Neural cell (in vitro differentiated cells): Measurements from ENCODE around the gene ELANE. TPM values are rescaled to one million over a fixed set of nuclear protein-coding genes. Genes with fewer than 3 reads are reported as not detected.

ENCODE experiments used
- H2AFZ ChIP-seq: fragments of 200-600, 300-800 bp; sonication (generic), shearing (Covaris generic); 2 replicates; pipeline ENCODE4 v1.6.0; 2014; ENCODE audit warnings: low read depth, mild to moderate bottlenecking, antibody characterized with exemption, low read length, moderate library complexity
- H3F3A ChIP-seq: fragments of 200-600 bp; shearing (Covaris generic); 2 replicates; pipeline ENCODE4 v1.6.1; 2016; ENCODE audit warnings: mild to moderate bottlenecking, moderate library complexity, mixed read lengths, antibody characterized with exemption, low read length; ENCODE audit not compliant: insufficient read depth, poor library complexity, severe bottlenecking
- H3K27ac ChIP-seq: fragments of 200-600, 300-800 bp; sonication (generic), shearing (Covaris generic); 2 replicates; pipeline ENCODE4 v1.5.1; 2014; ENCODE audit warnings: mild to moderate bottlenecking, low read length, moderate library complexity
- H3K27me3 ChIP-seq: fragments of 300-800, 200-600 bp; sonication (generic), shearing (Covaris generic); 2 replicates; pipeline ENCODE4 v1.6.0; 2014; ENCODE audit warnings: mild to moderate bottlenecking, low read depth, low read length, moderate library complexity; ENCODE audit not compliant: insufficient read depth
- H3K36me3 ChIP-seq: fragments of 300-800, 200-600 bp; sonication (generic), shearing (Covaris generic); 2 replicates; pipeline ENCODE4 v1.5.1; 2014; ENCODE audit warnings: mild to moderate bottlenecking, antibody characterized with exemption, low read length, moderate library complexity; ENCODE audit not compliant: insufficient read depth
- H3K4me2 ChIP-seq: fragments of 300-800, 200-600 bp; sonication (generic), shearing (Covaris generic); 2 replicates; pipeline ENCODE4 v1.6.0; 2014; ENCODE audit warnings: mild to moderate bottlenecking, low read length
- H3K4me3 ChIP-seq: fragments of 300-800, 200-600 bp; sonication (generic), shearing (Covaris generic); 2 replicates; pipeline ENCODE4 v1.5.1; 2014; ENCODE audit warnings: mild to moderate bottlenecking, low read length, moderate library complexity
- H3K79me2 ChIP-seq: fragments of 200-600 bp; shearing (Covaris generic); replicated peaks from 2 replicates; pipeline ENCODE4 v1.6.0; 2014; ENCODE audit warnings: mild to moderate bottlenecking, low read length, moderate library complexity; ENCODE audit not compliant: insufficient read depth
- H3K9ac ChIP-seq: fragments of 300-800, 200-600 bp; sonication (generic), shearing (Covaris generic); 2 replicates; pipeline ENCODE4 v1.6.1; 2016; ENCODE audit warnings: mild to moderate bottlenecking, low read length, mixed read lengths
- H3K9me2 ChIP-seq: fragments of 200-600 bp; shearing (Covaris generic); 2 replicates; pipeline ENCODE4 v1.6.1; 2016; ENCODE audit warnings: mild to moderate bottlenecking, low read length, mixed read lengths; ENCODE audit not compliant: insufficient read depth
- H3K9me3 ChIP-seq: fragments of 200-600, 300-800 bp; sonication (generic), shearing (Covaris generic); 2 replicates; pipeline ENCODE4 v1.6.1; 2016; ENCODE audit warnings: mild to moderate bottlenecking, mixed run types, low read length, moderate library complexity, mixed read lengths
- H4K20me1 ChIP-seq: fragments of 200-600 bp; shearing (Covaris generic); 2 replicates; pipeline ENCODE4 v1.6.1; 2016; ENCODE audit warnings: mild to moderate bottlenecking, mixed run types; ENCODE audit not compliant: insufficient read depth
- CTCF ChIP-seq: fragments of 450-650 bp; IDR thresholded peaks from 2 replicates; pipeline ENCODE4 v1.5.1; 2014; ENCODE audit warnings: antibody characterized with exemption, mild to moderate bottlenecking, moderate library complexity; ENCODE audit not compliant: poor library complexity, severe bottlenecking
- EP300 ChIP-seq: fragments of 450-650 bp; conservative IDR thresholded peaks from 2 replicates; pipeline ENCODE4 v1.6.1; 2014; ENCODE audit warnings: antibody characterized with exemption, mild to moderate bottlenecking, moderate library complexity; ENCODE audit not compliant: poor library complexity, severe bottlenecking
- EZH2 ChIP-seq: fragments of 200-600, 300-800 bp; shearing (Covaris generic), sonication (generic); IDR thresholded peaks from 2 replicates; pipeline ENCODE4 v1.6.1; 2014; ENCODE audit warnings: antibody characterized with exemption, low read length, borderline replicate concordance, mild to moderate bottlenecking; ENCODE audit not compliant: insufficient read depth, poor library complexity, severe bottlenecking
- MXI1 ChIP-seq: fragments of 450-650 bp; conservative IDR thresholded peaks from 2 replicates; pipeline ENCODE4 v1.6.1; 2014; ENCODE audit warnings: antibody characterized with exemption, mild to moderate bottlenecking; ENCODE audit not compliant: poor library complexity, severe bottlenecking
- POLR2AphosphoS5 ChIP-seq: IDR thresholded peaks from 2 replicates; pipeline ENCODE4 v1.6.1; 2012
- RAD21 ChIP-seq: fragments of 450-650 bp; conservative IDR thresholded peaks from 2 replicates; pipeline ENCODE4 v1.6.1; 2014; ENCODE audit warnings: antibody characterized with exemption, mild to moderate bottlenecking, moderate library complexity
- REST ChIP-seq: IDR thresholded peaks from 2 replicates; pipeline ENCODE4 v1.6.1; 2012; ENCODE audit warnings: borderline replicate concordance
- SMC3 ChIP-seq: fragments of 450-650 bp; conservative IDR thresholded peaks from 2 replicates; pipeline ENCODE4 v1.6.1; 2014; ENCODE audit warnings: antibody characterized with exemption, mild to moderate bottlenecking, moderate library complexity; ENCODE audit not compliant: poor library complexity
- TAF1 ChIP-seq: IDR thresholded peaks from 2 replicates; pipeline ENCODE4 v1.6.1; 2012; ENCODE audit warnings: low read depth
- polyA plus RNA-seq: library from polyadenylated mRNA; depleted of rRNA; stranded (reverse); fragments of >200 nt; gene quantifications from 2 replicates; pipeline ENCODE4 v1.2.3, GENCODE V29; 2014

The ELANE gene
- polyA plus RNA-seq, 1 donor from 2014 or later = not detected

DNA sequence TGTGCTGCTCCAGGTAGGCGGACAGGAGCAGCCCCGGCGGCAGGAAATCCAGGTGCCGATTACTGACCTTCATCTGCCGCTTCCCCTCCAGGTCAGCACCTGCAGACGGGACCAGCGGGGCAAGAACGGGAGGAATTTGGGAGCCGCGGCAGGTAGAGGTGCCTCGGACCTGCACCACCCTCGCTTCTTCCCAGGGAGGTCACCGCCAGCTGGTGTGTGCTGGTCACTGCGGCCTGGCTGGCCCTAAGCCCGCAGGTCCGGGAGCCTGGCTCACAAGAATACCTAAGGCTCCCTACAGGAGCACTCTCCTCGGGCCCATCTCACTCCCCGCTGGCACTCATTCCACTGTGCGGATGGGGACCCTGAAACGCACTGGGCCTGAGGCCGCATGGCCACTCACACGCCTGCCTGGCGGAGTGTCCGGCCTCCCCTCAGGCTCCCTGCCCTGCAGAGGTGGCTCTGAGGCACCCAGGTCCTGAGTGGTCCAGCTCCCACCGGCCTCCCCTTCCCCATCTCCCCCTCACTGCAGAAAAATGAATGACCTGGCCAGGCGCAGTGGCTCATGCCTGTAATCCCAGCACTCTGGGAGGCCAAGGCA lies 45.4 kb downstream of the ELANE start:
- Histone ChIP-seq H3K27ac (no peak overlapping the region), H3F3A (no peaks in the 10 kb centered on the region)

GRCh38 chr19:898663-899062 lies 46.6 kb downstream of the ELANE start:
- Histone ChIP-seq H3K27ac (peak overlapping the region; percentile 28), H4K20me1 (no peaks in the 10 kb centered on the region), H3K4me2 (no peak overlapping the region), H3F3A (no peaks in the 10 kb centered on the region), H3K9ac (peak overlapping the region; percentile 16), H3K79me2 (no peaks in the 10 kb centered on the region), H3K36me3 (no peaks in the 10 kb centered on the region), H3K9me3 (no peaks in the 10 kb centered on the region), H3K4me3 (peak overlapping the region; percentile 34), H3K27me3 (no peaks in the 10 kb centered on the region), H2AFZ (no peak overlapping the region), H3K9me2 (no peaks in the 10 kb centered on the region)
- TF ChIP-seq SMC3 (no peak), MXI1 (peak; percentile 33)

More for the DNA sequence above, 45.4 kb downstream of the ELANE start:
- TF ChIP-seq MXI1 (no peak), SMC3 (no peak), CTCF (no peak), TAF1 (no peak), EP300 (no peak), RAD21 (no peak), POLR2AphosphoS5 (no peak)
- H3K9me2 ChIP-seq = no peaks in the 10 kb centered on the region
- H4K20me1 ChIP-seq = no peaks in the 10 kb centered on the region
- H3K79me2 ChIP-seq = no peaks in the 10 kb centered on the region
- no peak overlapping the region for H2AFZ ChIP-seq
- no peak overlapping the region for H3K4me2 ChIP-seq
- H3K9ac ChIP-seq = no peak overlapping the region
- H3K27me3 ChIP-seq = no peaks in the 10 kb centered on the region
- H3K36me3 ChIP-seq = no peaks in the 10 kb centered on the region
- H3K4me3 ChIP-seq = no peak overlapping the region
- no peaks in the 10 kb centered on the region for H3K9me3 ChIP-seq

DNA sequence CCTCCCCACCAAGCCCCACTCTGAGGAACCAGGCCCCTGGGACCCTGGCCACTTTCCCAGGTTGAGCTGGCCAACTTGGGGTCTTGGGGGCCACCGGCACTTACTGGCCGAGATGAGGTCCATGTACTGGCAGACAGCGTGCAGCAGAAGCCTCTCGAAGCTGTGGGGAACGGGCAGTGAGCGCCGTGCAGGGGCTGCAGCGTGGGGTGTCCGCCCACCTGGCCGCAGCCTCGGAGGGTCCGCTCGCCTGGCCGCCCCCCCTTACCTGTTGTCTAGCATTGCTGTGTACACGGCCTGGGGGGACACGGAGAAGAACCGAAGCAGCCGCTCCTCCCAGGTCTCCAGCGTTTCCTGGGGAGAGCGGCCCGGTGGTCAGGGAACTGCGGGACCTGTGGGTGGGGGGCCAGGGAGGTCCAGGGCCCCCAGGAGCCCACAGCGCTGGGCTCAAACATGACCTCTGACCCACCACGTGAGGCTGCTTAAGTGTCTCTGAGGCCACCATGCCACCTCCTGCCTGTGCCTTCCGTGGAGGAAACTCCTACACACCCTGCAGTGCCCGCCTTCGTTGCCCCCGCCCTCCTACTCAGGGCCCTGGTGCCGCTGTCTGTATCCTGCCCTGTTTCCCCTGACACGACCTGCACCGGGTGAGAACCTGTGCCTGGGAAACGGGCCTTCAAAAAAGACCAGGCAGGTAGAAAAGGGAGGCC lies 47.4 kb downstream of the ELANE start:
- Histone ChIP-seq H4K20me1 (no peaks in the 10 kb centered on the region), H3K27me3 (no peaks in the 10 kb centered on the region), H3F3A (no peaks in the 10 kb centered on the region), H3K36me3 (no peaks in the 10 kb centered on the region), H3K27ac (no peak overlapping the region), H3K9me2 (no peaks in the 10 kb centered on the region), H3K9ac (no peak overlapping the region), H3K9me3 (no peaks in the 10 kb centered on the region), H2AFZ (no peak overlapping the region), H3K4me2 (no peak overlapping the region), H3K79me2 (no peaks in the 10 kb centered on the region), H3K4me3 (no peak overlapping the region)
- no peak for TF ChIP-seq REST
- TF ChIP-seq SMC3 = no peak
- TF ChIP-seq EZH2 = no peak
- no peak for TF ChIP-seq EP300
- no peak for TF ChIP-seq CTCF
- no peak for TF ChIP-seq MXI1
- no peak for TF ChIP-seq TAF1
- no peak for TF ChIP-seq RAD21
- no peak for TF ChIP-seq POLR2AphosphoS5
